Thoracic aorta (tissue), 2 donors: Measurements from ENCODE around the gene TPST1. TPM values are rescaled to one million over a fixed set of nuclear protein-coding genes. Genes with fewer than 3 reads are reported as not detected.
"Not testable (repeated sequence)": the region's sequence is repeated elsewhere in the genome, so short reads cannot be mapped to it uniquely, and the experiment has no call there.

Experiments used
- ATAC-seq: fragments of 150-250 bp; one replicate; pipeline ENCODE4 v1.8.0; 2017; ENCODE audit warnings: low read depth; ENCODE audit not compliant: insufficient number of reproducible peaks, low FRiP score
- DNase-seq: peaks from one replicate; pipeline ENCODE4 v3.0.0-alpha.2; 2020; ENCODE audit warnings: low spot score
- H3K27ac ChIP-seq, 2 donors: fragments of 200-600 bp; sonication (generic); 1 replicate in 1 of 2; 2 replicates in 1 of 2; pipeline ENCODE4 v1.5.1; 2016; ENCODE audit warnings: mild to moderate bottlenecking in 2 of 2, moderate library complexity in 2 of 2
- H3K27me3 ChIP-seq: fragments of 200-600 bp; sonication (generic); replicated peaks from 2 replicates; pipeline ENCODE4 v1.6.0; 2016; ENCODE audit warnings: mild to moderate bottlenecking; ENCODE audit not compliant: insufficient read depth
- H3K36me3 ChIP-seq: fragments of 200-600 bp; sonication (generic); one replicate; pipeline ENCODE4 v1.5.1; 2016
- H3K4me1 ChIP-seq, 2 donors: fragments of 200-600 bp; sonication (generic); 1 replicate in 1 of 2; 2 replicates in 1 of 2; pipeline versions ENCODE4 v1.5.1 to v1.6.0; 2016; ENCODE audit warnings: low read depth in 2 of 2, mild to moderate bottlenecking in 1 of 2; ENCODE audit not compliant: control insufficient read depth in 1 of 2
- H3K4me3 ChIP-seq: fragments of 200-600 bp; sonication (generic); 2 replicates; pipeline ENCODE4 v1.5.1; 2016; ENCODE audit warnings: mild to moderate bottlenecking
- H3K9me3 ChIP-seq: fragments of 200-600 bp; sonication (generic); 2 replicates; pipeline ENCODE4 v1.5.1; 2016
- CTCF ChIP-seq: fragments of 200-600 bp; sonication (generic); IDR thresholded peaks from one replicate; pipeline ENCODE4 v1.5.1; 2019; ENCODE audit warnings: antibody characterized with exemption
- total RNA-seq, 2 donors: library from RNA; depleted of rRNA; stranded (reverse); fragments of >200 nt; gene quantifications; one replicate each; pipeline versions ENCODE4 v1.1.0 to v1.2.3, GENCODE V29; 2016

The TPST1 gene
- total RNA-seq: 10 to 100 TPM; 18.1 to 25.4 TPM

GRCh38 chr7:66204822-66205740 lies at the start of gene TPST1:
Gene TPST1, plus strand, starts transcription at chr7:66205334. Its CDS starts 35,092 bp downstream, at chr7:66240426.
- H3K9me3 ChIP-seq: no peaks in the 10 kb centered on the region
- peak within 1 kb of the TSS; percentile 96 for H3K4me3 ChIP-seq
- peak; percentile 61 for TF ChIP-seq CTCF
- ATAC-seq: peak; percentile 87
- peak within 1 kb of the TSS; percentile 2 to 67 for H3K27ac ChIP-seq
- no peaks in the 10 kb centered on the region for H3K36me3 ChIP-seq
- no peaks in the 10 kb centered on the region for H3K27me3 ChIP-seq
- H3K4me1 ChIP-seq: peaks cover 0 to 24% of the 10 kb centered on the region in 2 donors
- peak; percentile 64 for DNase-seq

- not testable (repeated sequence) for H3K27me3 ChIP-seq, H3K4me3 ChIP-seq, ATAC-seq, H3K9me3 ChIP-seq, DNase-seq, H3K27ac ChIP-seq
- Histone ChIP-seq H3K4me1 (peaks cover 9 to 21% of the 10 kb centered on the region in 2 donors), H3K36me3 (peaks cover 17% of the 10 kb centered on the region)
These were observed 49.1 kb upstream of the TPST1 start for GRCh38 chr7:66156035-66156434.

GRCh38 chr7:66157060-66157459 lies 48.1 kb upstream of the TPST1 start:
- Histone ChIP-seq H3K9me3 (no peaks in the 10 kb centered on the region), H3K4me1 (peaks cover 6 to 13% of the 10 kb centered on the region in 2 donors), H3K36me3 (peaks cover 17% of the 10 kb centered on the region), H3K27me3 (no peaks in the 10 kb centered on the region), H3K27ac (no peak overlapping the region), H3K4me3 (no peak overlapping the region)
- no peak for TF ChIP-seq CTCF
- DNase-seq: no peak
- no peak for ATAC-seq

- Histone ChIP-seq H3K27ac (no peak overlapping the region), H3K4me1 (no peaks in the 10 kb centered on the region), H3K9me3 (no peaks in the 10 kb centered on the region), H3K36me3 (peaks cover 5% of the 10 kb centered on the region), H3K4me3 (no peak overlapping the region), H3K27me3 (no peaks in the 10 kb centered on the region)
- no peak for DNase-seq
- TF ChIP-seq CTCF: no peak
- no peak for ATAC-seq
These were observed 42.5 kb upstream of the TPST1 start for GRCh38 chr7:66162622-66163021.

GRCh38 chr7:66163186-66163610 lies 41.9 kb upstream of the TPST1 start:
- Histone ChIP-seq H3K27me3 (no peaks in the 10 kb centered on the region), H3K27ac (no peak overlapping the region), H3K9me3 (no peaks in the 10 kb centered on the region), H3K4me1 (no peaks in the 10 kb centered on the region), H3K4me3 (no peak overlapping the region), H3K36me3 (peaks cover 2% of the 10 kb centered on the region)
- DNase-seq (no peak), ATAC-seq (no peak)
- no peak for TF ChIP-seq CTCF
